Measurements from ENCODE around the gene TTC33. TPM values are rescaled to one million over a fixed set of nuclear protein-coding genes. Genes with fewer than 3 reads are reported as not detected.

TTC33 gene
- polyA plus RNA-seq, 1 donor from 2014 or later, result 73.5 TPM

DNA sequence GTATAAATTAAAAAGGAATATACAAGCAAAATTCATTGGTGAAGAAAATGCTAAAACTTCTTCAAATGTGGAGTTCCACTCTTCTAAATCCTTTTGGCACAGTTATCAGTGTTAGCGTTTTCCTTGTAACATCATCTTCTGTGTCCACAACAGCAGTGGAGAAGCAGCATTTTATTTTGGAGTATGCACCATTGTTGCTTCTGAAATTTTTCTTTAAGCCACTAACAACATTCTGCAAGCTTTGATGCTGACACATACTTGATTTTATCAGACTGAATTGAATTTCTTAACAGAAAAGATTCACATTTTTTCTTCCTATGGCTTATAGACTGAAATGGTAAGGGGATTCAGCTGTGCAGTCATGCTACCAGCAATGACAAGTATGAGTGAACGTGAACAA is 136.8 kb downstream of the TTC33 start:
- H3K4me3 ChIP-seq (ENCODE audit: low read length), result no peak overlapping the region
- H3K9me2 ChIP-seq (ENCODE audit: insufficient read depth, low read length), result no peaks in the 10 kb centered on the region
- no peaks in the 10 kb centered on the region for H3K27me3 ChIP-seq (ENCODE audit: insufficient read depth, low read depth, low read length)
- H3K27ac ChIP-seq (ENCODE audit: low read length), result no peak overlapping the region
- no peaks in the 10 kb centered on the region for H3K9me3 ChIP-seq (ENCODE audit: low read length)
- no peak overlapping the region for H3K9ac ChIP-seq (ENCODE audit: low read length)
- H3K79me2 ChIP-seq (replicated peaks; ENCODE audit: insufficient read depth, low read length), result no peaks in the 10 kb centered on the region
- no peaks in the 10 kb centered on the region for H3K36me3 ChIP-seq (ENCODE audit: insufficient read depth, low read length)
- TF ChIP-seq EP300 (conservative IDR thresholded peaks at IDR 0.05; ENCODE audit: poor library complexity, severe bottlenecking), result no peak
- TF ChIP-seq, protein P1, sequence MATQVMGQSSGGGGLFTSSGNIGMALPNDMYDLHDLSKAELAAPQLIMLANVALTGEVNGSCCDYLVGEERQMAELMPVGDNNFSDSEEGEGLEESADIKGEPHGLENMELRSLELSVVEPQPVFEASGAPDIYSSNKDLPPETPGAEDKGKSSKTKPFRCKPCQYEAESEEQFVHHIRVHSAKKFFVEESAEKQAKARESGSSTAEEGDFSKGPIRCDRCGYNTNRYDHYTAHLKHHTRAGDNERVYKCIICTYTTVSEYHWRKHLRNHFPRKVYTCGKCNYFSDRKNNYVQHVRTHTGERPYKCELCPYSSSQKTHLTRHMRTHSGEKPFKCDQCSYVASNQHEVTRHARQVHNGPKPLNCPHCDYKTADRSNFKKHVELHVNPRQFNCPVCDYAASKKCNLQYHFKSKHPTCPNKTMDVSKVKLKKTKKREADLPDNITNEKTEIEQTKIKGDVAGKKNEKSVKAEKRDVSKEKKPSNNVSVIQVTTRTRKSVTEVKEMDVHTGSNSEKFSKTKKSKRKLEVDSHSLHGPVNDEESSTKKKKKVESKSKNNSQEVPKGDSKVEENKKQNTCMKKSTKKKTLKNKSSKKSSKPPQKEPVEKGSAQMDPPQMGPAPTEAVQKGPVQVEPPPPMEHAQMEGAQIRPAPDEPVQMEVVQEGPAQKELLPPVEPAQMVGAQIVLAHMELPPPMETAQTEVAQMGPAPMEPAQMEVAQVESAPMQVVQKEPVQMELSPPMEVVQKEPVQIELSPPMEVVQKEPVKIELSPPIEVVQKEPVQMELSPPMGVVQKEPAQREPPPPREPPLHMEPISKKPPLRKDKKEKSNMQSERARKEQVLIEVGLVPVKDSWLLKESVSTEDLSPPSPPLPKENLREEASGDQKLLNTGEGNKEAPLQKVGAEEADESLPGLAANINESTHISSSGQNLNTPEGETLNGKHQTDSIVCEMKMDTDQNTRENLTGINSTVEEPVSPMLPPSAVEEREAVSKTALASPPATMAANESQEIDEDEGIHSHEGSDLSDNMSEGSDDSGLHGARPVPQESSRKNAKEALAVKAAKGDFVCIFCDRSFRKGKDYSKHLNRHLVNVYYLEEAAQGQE (IDR thresholded peaks at IDR 0.05; ENCODE audit: borderline replicate concordance), result no peak
- TF ChIP-seq, protein P2, sequence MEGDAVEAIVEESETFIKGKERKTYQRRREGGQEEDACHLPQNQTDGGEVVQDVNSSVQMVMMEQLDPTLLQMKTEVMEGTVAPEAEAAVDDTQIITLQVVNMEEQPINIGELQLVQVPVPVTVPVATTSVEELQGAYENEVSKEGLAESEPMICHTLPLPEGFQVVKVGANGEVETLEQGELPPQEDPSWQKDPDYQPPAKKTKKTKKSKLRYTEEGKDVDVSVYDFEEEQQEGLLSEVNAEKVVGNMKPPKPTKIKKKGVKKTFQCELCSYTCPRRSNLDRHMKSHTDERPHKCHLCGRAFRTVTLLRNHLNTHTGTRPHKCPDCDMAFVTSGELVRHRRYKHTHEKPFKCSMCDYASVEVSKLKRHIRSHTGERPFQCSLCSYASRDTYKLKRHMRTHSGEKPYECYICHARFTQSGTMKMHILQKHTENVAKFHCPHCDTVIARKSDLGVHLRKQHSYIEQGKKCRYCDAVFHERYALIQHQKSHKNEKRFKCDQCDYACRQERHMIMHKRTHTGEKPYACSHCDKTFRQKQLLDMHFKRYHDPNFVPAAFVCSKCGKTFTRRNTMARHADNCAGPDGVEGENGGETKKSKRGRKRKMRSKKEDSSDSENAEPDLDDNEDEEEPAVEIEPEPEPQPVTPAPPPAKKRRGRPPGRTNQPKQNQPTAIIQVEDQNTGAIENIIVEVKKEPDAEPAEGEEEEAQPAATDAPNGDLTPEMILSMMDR (IDR thresholded peaks at IDR 0.05; ENCODE audit: poor library complexity, severe bottlenecking), result no peak
- TF ChIP-seq SMC3 (conservative IDR thresholded peaks at IDR 0.05; ENCODE audit: poor library complexity), result no peak
- TF ChIP-seq EZH2 (IDR thresholded peaks at IDR 0.05; ENCODE audit: borderline replicate concordance, insufficient read depth, low read length, poor library complexity, severe bottlenecking), result no peak
- TF ChIP-seq RAD21 (conservative IDR thresholded peaks at IDR 0.05), result no peak
- TF ChIP-seq POLR2AphosphoS5 (IDR thresholded peaks at IDR 0.05), result no peak
- TF ChIP-seq MXI1 (conservative IDR thresholded peaks at IDR 0.05; ENCODE audit: poor library complexity, severe bottlenecking), result no peak
- TF ChIP-seq TAF1 (IDR thresholded peaks at IDR 0.05; ENCODE audit: low read depth), result no peak
- no peaks in the 10 kb centered on the region for H3F3A ChIP-seq (ENCODE audit: insufficient read depth, low read length, poor library complexity, severe bottlenecking)
- H3K4me2 ChIP-seq (ENCODE audit: low read length), result no peak overlapping the region
- H2AFZ ChIP-seq (ENCODE audit: low read depth, low read length), result no peak overlapping the region
- no peaks in the 10 kb centered on the region for H4K20me1 ChIP-seq (ENCODE audit: insufficient read depth)

DNA sequence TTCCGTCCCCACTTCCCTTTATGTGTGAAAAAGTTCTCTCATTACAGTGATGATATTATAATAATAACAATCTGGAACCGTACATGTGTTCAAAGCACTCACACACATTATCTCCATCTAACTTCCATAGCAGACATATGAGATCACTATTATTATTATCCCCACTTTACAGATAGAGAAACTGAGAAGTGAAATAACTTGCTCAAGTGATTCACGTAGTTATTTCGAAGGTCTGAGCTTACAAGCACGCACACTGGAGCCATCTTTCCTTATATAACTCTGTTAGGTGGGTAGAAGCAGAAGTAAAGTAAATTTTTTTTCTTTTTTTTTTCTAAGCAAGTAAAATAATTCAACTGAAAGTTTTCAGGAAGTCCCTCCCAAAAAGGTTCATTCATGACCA is 139.0 kb downstream of the TTC33 start:
- no peaks in the 10 kb centered on the region for H3F3A ChIP-seq (ENCODE audit: insufficient read depth, low read length, poor library complexity, severe bottlenecking)
- no peaks in the 10 kb centered on the region for H3K79me2 ChIP-seq (replicated peaks; ENCODE audit: insufficient read depth, low read length)
- no peaks in the 10 kb centered on the region for H4K20me1 ChIP-seq (ENCODE audit: insufficient read depth)
- no peak overlapping the region for H3K4me2 ChIP-seq (ENCODE audit: low read length)
- H3K27ac ChIP-seq (ENCODE audit: low read length), result no peak overlapping the region
- H3K27me3 ChIP-seq (ENCODE audit: insufficient read depth, low read depth, low read length), result no peaks in the 10 kb centered on the region
- TF ChIP-seq SMC3 (conservative IDR thresholded peaks at IDR 0.05; ENCODE audit: poor library complexity) (no peak), POLR2AphosphoS5 (IDR thresholded peaks at IDR 0.05) (no peak), TAF1 (IDR thresholded peaks at IDR 0.05; ENCODE audit: low read depth) (no peak), EZH2 (IDR thresholded peaks at IDR 0.05; ENCODE audit: borderline replicate concordance, insufficient read depth, low read length, poor library complexity, severe bottlenecking) (no peak), EP300 (conservative IDR thresholded peaks at IDR 0.05; ENCODE audit: poor library complexity, severe bottlenecking) (no peak), MXI1 (conservative IDR thresholded peaks at IDR 0.05; ENCODE audit: poor library complexity, severe bottlenecking) (no peak), RAD21 (conservative IDR thresholded peaks at IDR 0.05) (no peak)
- TF ChIP-seq, protein P2 (IDR thresholded peaks at IDR 0.05; ENCODE audit: poor library complexity, severe bottlenecking), result no peak
- TF ChIP-seq, protein P1 (IDR thresholded peaks at IDR 0.05; ENCODE audit: borderline replicate concordance), result no peak
- H2AFZ ChIP-seq (ENCODE audit: low read depth, low read length), result no peak overlapping the region
- no peaks in the 10 kb centered on the region for H3K9me2 ChIP-seq (ENCODE audit: insufficient read depth, low read length)
- H3K4me3 ChIP-seq (ENCODE audit: low read length), result no peak overlapping the region
- H3K9ac ChIP-seq (ENCODE audit: low read length), result no peak overlapping the region
- no peaks in the 10 kb centered on the region for H3K36me3 ChIP-seq (ENCODE audit: insufficient read depth, low read length)
- no peaks in the 10 kb centered on the region for H3K9me3 ChIP-seq (ENCODE audit: low read length)

Measured in neural cell (in vitro differentiated cells).